SHP77 (cell line): ENCODE results near the gene GP5.

Source experiments
- DNase-seq, 2 experiments: peaks; one replicate each; lab custom pipeline; 2025; lab: John Stamatoyannopoulos, UW

GP5 gene

DNA sequence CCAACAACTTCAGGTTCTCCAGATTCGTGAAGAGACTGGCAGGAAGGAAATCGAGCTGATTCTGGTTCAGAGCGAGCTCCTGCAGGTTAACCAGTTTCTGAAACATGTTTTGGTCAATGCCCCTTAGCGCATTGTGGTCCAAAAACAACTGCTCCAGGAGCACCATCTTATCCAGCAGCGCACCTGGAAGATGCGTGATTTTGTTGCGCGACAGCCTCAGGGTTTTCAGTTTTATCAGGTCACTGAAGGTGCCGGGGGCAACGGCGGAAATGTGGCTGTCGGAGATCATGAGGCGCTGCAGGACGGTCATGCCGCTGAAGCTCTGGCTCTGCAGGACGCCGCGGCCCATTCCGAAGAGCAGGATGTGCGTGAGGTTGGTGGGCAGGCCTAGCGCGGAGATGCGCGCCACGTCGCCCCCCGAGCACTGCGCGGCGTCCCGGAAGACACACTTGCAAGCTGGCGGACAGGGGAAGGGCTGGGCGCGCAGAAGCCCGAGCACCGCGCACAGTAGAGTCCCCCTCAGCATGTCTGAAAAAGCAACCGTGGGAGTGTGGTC lies 1.2 kb downstream of the GP5 start:
- DNase-seq, result no peak

GRCh38 chr3:194396859-194397756 lies 2.0 kb downstream of the GP5 start:
- no peak for DNase-seq

DNA sequence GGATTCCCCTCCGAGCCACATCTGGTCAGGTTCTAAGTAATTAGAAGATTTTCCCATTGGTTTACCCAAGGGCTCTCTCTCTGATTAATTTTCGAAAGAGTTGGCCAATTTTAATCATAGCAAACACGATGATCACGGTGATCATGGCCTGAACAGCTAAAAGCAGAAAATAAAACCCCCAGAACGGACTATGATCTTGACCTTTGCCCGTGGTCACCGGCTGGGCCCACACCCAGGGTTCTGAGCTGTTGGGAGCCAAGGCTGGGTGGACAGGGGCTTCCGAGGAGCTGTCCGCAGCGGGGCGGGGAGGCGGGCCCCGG lies 2.6 kb downstream of the GP5 start:
- no peak for DNase-seq

- no peak for DNase-seq
These were observed 3.1 kb downstream of the GP5 start for GRCh38 chr3:194395778-194396538.

DNA sequence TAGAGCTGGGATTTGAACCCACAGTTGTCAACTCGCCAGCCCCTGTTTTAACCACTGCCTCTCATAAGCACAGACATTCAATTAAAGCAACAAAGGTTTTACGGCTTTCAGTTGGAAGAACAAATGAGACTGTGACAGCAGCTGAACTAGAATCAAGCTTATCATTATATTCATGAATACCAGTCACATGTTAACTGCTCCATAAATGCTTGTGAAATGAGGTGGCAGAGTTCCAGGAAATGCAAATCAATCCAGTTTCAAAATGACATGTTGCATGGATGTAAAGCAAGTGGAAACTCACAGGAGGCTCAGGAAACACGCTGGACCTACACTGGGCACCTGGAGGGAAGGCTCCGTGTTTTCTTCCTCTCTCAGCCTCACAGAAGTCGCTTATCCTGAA lies 3.9 kb downstream of the GP5 start:
- no peak for DNase-seq

- no peak for DNase-seq
These were observed 6.5 kb downstream of the GP5 start for GRCh38 chr3:194392576-194392975.

- no peak for DNase-seq
These were observed 8.2 kb downstream of the GP5 start for GRCh38 chr3:194390835-194391234.

- no peak for DNase-seq
These were observed 9.8 kb downstream of the GP5 start for GRCh38 chr3:194389269-194389668.

- DNase-seq, result no peak
These were observed 11.1 kb downstream of the GP5 start for GRCh38 chr3:194387926-194388418.

GRCh38 chr3:194387276-194387675 lies 11.8 kb downstream of the GP5 start:
- no peak for DNase-seq

DNA sequence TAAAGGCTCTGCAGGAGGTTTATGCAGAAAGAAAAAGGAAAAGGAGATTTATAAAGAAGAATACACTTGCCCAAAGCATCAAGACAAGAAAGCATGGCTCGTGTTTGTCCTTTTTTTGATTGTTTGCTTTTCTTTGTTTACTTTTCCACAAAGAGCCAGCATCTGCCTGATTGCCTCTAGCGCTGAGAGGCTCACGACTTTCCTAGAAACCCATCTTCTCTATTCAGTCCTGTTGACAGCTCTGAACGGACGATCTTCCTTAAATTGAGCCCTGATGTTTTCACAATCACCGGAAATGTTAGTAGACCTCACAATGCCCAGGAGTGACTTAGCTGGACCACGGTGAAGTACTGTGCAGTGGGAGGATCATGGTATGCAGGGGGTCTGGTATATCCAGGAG lies 12.4 kb downstream of the GP5 start:
- no peak for DNase-seq

DNA sequence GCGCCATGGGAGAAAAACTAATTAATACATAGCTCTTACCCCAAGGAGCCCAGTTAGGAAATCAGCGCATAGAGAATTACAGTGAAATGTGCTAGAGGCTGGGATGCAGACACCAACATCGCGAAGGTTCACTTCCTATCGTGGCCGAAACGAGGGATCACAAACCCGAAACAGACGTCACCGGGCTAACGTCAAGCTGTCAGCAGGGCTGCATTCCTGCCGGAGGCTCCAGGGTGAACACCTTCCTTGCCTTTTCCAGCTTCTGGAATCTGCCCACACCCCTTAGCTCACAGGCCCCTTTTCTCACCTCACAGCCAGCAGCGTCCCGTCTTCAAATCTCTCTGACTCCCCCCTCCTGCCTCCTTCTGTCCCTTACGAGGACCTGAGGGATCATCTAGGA lies 13.0 kb downstream of the GP5 start:
- DNase-seq, result no peak

DNA sequence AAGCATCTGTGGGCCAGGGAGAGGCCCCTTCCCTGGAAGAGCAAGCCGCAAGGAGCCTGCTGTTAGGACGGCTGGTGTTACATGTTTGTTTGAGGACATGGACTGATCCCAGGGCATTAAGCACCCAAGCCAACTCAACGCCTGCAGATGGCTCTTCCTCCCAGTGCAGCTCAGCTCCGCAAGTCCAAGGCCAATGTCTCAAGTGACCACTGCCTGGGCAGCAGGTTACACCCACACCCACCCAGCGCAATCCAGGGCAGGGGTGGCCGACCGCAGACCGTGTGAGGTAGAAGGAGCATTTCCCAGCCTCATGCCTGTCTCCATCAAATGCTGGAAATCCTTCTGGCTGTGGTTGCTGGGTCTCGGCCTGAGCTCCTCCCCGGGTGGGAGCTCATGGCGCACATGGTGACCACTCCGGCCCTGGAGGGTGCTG lies 14.5 kb downstream of the GP5 start:
- DNase-seq, result no peak

GRCh38 chr3:194384156-194384555 lies 14.9 kb downstream of the GP5 start:
- no peak for DNase-seq

DNA sequence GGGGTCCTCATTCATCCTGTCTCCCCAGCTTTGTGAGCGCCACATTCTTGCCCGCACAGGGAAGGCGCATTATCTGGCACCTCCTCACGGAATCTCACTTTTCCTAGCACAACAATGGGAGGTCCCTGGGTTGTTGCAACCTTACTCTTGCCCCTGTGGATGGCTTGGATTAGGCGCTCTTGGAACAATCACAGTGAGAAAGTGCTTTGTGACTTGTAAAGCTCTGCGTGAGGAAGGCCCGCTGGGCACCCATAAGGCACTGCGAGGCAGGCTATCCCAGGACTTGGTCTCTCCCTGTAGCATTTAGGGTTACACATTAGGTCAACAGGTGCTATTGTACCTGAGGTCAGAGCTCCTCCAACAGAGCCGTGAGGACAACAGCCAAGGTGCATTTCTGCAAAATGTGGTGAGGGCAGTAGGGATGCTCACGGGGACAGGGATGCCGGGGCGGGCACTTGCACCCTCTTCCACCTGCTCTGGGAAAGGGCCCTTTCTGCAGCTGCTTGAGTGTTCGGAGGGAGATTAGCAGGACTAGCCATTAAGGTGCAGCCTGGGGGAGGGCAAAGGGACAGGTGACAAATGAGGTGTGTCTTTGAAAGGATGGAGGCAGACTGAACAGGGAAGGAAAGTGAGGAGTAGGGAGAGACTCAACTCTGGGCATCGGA lies 15.7 kb downstream of the GP5 start:
- DNase-seq, result no peak

GRCh38 chr3:194382892-194383223 lies 16.2 kb downstream of the GP5 start:
- DNase-seq, result no peak

GRCh38 chr3:194382196-194382891 lies 16.7 kb downstream of the GP5 start:
- no peak for DNase-seq

- no peak for DNase-seq
These were observed 17.6 kb downstream of the GP5 start for GRCh38 chr3:194381460-194381875.

- DNase-seq, result no peak
These were observed 18.7 kb downstream of the GP5 start for GRCh38 chr3:194380326-194380725.

DNA sequence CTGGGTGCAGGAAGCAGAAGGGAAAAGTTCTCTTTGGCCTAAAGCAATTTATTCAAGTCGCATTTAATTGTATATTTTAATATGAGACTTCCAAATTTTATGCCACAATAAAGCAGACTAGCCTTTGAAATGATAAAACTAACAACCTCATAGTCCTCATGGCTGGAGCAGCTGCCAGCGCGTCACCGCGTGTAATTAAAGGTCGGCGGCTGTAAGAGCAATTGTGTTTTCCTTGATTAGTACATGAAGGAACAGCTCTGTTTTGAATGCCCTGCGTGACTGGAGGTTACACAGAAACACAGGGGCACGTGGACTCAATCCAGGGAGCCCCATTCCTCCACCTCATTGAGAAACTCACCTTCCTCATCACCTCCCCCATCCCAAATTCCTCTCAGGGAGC lies 19.4 kb downstream of the GP5 start:
- no peak for DNase-seq

DNA sequence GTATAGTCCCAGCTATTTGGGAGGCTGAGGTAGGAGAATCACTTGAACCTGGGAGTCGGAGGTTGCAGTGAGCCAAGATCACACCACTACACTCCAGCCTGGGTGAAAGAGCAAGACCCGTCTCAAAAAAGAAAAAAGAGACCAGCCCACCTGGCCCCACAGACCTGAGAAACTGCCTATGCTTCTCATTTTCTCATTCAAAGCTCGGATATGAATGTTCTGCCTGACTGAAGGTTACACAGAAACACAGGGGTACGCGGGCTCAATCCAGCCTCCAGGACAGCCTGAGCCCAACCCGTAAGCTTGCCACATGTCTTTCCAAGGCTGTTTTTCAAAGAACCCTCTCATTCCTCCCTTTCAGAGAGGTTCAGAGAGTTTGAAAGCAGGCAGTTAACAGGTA lies 19.8 kb downstream of the GP5 start:
- DNase-seq, result no peak

- no peak for DNase-seq
These were observed 21.4 kb downstream of the GP5 start for GRCh38 chr3:194377708-194378107.
